ENCODE results near the gene HSPA12A. TPM values are rescaled to one million over a fixed set of nuclear protein-coding genes. Genes with fewer than 3 reads are reported as not detected.
A peak's percentile ranks its signal among the peaks of the same experiment; 100 is the strongest.

Gene HSPA12A
- total RNA-seq, 2 donors from 2014 or later = 10.1 to 11.5 TPM

DNA sequence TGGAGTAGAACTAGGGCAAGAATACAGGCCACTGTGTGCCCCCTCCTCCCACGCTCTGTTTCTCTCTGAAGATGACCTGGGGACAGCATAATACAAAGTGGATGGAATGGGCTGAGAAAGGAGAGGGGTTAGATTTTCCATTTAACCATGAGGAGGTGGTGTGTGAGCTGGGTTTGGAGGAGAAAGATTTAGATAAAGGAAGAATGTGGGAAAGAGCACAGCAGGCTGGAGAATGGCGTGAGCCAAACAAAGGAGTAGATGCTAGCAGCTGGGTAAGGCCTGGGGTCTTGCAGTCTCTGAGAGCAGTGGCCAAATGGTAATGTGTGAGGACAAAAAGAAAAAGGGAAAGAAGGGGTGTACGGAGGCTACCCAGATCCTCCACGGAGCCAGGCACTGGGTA lies 113.0 kb downstream of the HSPA12A start:
- Histone ChIP-seq H3K9me3 (no peaks in the 10 kb centered on the region), H3K27ac (no peak overlapping the region), H3K27me3 (no peaks in the 10 kb centered on the region), H3K4me1 (no peaks in the 10 kb centered on the region), H3K36me3 (no peaks in the 10 kb centered on the region), H3K4me3 (no peak overlapping the region)
- TF ChIP-seq, protein P1, sequence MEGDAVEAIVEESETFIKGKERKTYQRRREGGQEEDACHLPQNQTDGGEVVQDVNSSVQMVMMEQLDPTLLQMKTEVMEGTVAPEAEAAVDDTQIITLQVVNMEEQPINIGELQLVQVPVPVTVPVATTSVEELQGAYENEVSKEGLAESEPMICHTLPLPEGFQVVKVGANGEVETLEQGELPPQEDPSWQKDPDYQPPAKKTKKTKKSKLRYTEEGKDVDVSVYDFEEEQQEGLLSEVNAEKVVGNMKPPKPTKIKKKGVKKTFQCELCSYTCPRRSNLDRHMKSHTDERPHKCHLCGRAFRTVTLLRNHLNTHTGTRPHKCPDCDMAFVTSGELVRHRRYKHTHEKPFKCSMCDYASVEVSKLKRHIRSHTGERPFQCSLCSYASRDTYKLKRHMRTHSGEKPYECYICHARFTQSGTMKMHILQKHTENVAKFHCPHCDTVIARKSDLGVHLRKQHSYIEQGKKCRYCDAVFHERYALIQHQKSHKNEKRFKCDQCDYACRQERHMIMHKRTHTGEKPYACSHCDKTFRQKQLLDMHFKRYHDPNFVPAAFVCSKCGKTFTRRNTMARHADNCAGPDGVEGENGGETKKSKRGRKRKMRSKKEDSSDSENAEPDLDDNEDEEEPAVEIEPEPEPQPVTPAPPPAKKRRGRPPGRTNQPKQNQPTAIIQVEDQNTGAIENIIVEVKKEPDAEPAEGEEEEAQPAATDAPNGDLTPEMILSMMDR (IDR thresholded peaks at IDR 0.05) = no peak
- DNase-seq (ENCODE audit: low spot score) = no peak

DNA sequence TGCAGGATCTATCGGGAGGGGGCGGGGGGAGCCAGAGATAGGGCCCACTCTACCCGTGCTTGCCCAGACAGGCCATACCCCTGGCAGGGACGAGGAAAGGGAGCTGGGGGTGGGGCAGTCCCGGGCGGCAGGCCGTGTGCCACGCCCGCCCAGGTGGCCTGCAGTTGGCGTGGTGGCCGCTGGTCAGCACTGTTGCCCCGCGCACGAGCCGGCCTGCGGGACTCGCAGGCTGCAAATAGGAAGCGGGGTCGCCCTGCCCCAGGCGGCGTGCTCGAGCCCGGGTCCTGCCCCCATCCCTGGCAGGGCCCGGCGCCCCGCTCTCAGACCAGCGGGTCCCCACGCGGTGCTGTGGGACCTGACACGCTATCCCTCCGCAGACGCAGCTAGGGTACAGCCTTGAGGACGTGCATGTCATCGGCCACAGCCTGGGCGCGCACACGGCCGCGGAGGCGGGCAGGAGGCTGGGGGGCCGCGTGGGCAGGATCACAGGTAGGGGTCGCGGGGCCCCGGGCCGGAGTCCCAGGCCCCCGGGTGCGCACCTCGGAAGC lies 114.9 kb downstream of the HSPA12A start:
- no peaks in the 10 kb centered on the region for H3K36me3 ChIP-seq
- peak; percentile 47 for DNase-seq (ENCODE audit: low spot score)
- H3K27me3 ChIP-seq = no peaks in the 10 kb centered on the region
- H3K9me3 ChIP-seq = no peaks in the 10 kb centered on the region
- TF ChIP-seq, protein P1 (IDR thresholded peaks at IDR 0.05) = peak; percentile 16 to 59
- H3K27ac ChIP-seq = no peak overlapping the region
- H3K4me3 ChIP-seq = peak overlapping the region in 1 of 2 donors; percentile 29
- H3K4me1 ChIP-seq = no peaks in the 10 kb centered on the region

- Histone ChIP-seq H3K4me1 (no peaks in the 10 kb centered on the region), H3K27ac (no peak overlapping the region), H3K9me3 (no peaks in the 10 kb centered on the region), H3K4me3 (no peak overlapping the region), H3K36me3 (no peaks in the 10 kb centered on the region), H3K27me3 (no peaks in the 10 kb centered on the region)
- TF ChIP-seq, protein P1 (IDR thresholded peaks at IDR 0.05) = no peak
- DNase-seq (ENCODE audit: low spot score) = peak; percentile 13
Observed at GRCh38 chr10:116626815-116627214, 115.6 kb downstream of the HSPA12A start.

DNA sequence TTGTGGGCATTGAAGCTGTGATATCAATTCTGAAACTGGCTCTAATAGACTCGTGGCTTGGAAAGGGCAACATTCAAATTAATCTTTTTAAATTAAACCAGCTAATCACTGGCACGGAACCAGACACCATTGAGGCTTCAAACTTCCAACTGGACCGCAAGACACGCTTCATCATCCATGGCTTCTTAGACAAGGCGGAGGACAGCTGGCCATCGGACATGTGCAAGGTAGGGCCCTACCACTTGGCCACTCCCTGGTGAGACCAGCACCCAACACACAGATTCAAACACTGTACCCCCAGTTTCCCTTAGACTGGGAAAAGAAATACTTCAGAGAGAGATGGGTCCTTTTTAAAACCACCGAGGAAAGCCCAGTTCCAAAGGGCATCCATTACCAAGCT lies 116.5 kb downstream of the HSPA12A start:
- TF ChIP-seq, protein P1 (IDR thresholded peaks at IDR 0.05) = no peak
- Histone ChIP-seq H3K36me3 (no peaks in the 10 kb centered on the region), H3K4me3 (no peak overlapping the region), H3K9me3 (no peaks in the 10 kb centered on the region), H3K27me3 (no peaks in the 10 kb centered on the region), H3K27ac (no peak overlapping the region), H3K4me1 (no peaks in the 10 kb centered on the region)
- DNase-seq (ENCODE audit: low spot score) = no peak

GRCh38 chr10:116621934-116622655 lies 120.3 kb downstream of the HSPA12A start:
- DNase-seq (ENCODE audit: low spot score) = peak; percentile 16
- H3K27me3 ChIP-seq = no peaks in the 10 kb centered on the region
- no peak overlapping the region for H3K4me3 ChIP-seq
- TF ChIP-seq, protein P1 (IDR thresholded peaks at IDR 0.05) = no peak
- no peaks in the 10 kb centered on the region for H3K36me3 ChIP-seq
- no peaks in the 10 kb centered on the region for H3K9me3 ChIP-seq
- H3K27ac ChIP-seq = no peak overlapping the region
- no peaks in the 10 kb centered on the region for H3K4me1 ChIP-seq
